Activated CD4-positive, alpha-beta T cell treated with anti-CD3 and anti-CD28 coated beads for 24 hours (primary cell): ENCODE results near the gene SMTNL2.
"Not testable (repeated sequence)": the region's sequence is repeated elsewhere in the genome, so short reads cannot be mapped to it uniquely, and the experiment has no call there.

Source experiments
- DNase-seq, 2 donors: peaks; one replicate each; pipeline ENCODE4 v3.0.0-alpha.2; 2020; ENCODE audit warnings: low read depth in 2 of 2

Gene SMTNL2

DNA sequence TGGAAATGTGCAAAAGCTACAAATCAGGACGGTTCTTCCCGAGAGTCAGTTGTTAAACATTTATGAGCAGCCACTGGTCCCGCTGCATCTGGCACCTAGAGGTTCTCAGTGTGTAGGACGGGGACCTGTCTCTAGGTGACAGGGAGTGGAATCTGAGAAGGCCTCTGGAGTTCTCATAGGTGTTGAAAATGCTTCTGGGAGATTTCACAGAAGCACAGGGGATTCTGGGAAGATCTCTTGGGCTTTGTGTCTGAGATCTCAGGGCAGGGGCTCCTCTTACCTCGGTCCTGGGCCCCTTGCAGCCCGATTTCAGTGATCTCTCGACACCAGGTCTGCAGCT is 48.2 kb downstream of the SMTNL2 start:
- DNase-seq = no peak

DNA sequence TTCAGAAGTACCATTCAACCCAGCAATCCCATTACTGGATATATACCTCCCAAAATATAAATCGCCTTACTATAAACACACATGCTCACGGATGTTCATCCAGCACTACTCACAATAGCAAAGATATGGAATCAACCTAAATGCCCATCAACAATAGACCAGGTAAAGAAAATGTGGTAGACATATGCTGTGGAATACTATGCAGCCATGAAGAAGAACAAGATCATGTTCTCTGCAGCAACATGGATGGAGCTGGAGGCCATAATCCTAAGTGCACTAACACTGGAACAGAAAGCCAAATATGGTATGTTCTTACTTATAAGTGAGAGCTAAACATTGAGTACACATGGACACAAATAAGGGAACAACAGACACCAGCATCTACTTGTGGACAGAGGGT is 49.3 kb downstream of the SMTNL2 start:
- no peak for DNase-seq

DNA sequence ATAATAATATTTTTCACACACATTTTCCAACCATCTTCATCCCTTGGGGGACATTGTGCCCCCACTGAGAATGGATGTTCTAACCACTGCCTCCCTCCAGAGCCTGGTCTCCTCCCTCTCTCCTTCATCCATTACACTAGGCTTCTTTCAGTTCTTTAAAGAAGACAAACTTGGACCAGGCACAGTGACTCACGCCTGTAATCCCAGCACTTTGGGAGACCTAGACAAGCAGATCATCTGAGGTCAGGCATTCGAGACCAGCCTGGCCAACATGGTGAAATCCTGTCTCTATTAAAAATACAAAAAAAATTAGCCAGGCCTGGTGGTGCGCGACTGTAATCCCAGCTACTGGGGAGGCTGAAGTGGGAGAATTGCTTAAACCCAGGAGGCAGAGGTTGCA is 50.6 kb downstream of the SMTNL2 start:
- DNase-seq = no peak

DNA sequence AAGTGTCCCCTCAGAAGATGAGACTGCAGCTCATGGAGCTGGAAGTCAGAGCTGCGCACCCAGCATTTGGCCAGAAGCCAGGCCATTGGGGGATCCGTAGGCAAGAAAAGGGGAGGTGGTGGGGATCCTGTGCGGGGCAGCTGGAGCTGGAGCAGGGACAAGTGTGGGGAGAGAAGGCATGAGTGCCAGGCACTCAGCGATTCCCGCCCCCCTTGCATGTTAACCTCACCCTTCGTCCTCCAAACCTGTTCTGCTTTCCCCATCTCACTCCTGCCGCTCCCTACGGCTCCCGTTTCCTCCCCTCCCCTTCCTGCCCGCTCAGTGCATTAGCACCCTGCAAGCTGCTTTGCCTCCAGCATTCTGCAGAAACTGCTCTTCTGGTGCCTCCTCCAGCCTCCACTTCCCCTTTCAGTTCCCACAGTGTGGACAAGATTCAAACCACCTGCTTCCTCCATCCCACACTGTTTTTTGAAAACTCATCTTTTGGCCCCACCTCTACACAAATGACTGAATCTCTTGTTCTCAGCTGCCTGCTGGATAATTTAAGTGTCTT is 51.6 kb downstream of the SMTNL2 start:
- no peak for DNase-seq

DNA sequence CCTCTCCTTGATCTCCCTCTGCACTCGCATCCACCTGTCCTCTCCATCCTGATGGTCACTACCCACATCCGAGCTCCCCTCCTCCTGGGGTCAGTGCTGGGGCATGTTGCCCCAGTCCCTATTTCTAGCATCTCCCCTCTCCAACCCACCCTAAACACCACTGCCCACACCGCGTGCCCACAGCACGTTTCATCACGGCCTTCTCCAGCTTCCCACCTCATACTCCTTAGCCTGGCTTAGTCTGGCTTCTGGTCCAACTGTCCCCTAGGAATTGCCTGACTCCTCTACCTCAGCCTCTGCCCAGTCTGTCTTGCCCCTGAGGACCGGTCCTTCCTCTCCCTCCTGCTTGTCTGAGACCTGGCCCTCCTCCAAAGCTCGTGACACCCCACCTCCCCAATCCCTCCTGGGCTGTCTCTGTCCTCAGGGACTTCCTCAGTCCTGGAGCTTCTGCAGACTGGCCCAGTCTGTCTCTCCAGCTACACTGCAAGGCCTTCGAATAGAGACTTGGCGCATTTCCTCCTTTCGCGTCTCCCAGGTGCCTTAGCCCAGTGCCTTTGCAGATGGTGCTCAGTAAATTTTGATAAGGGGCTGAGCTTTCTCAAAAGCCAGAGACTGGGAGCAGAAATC is 52.3 kb downstream of the SMTNL2 start:
- DNase-seq = no peak

DNA sequence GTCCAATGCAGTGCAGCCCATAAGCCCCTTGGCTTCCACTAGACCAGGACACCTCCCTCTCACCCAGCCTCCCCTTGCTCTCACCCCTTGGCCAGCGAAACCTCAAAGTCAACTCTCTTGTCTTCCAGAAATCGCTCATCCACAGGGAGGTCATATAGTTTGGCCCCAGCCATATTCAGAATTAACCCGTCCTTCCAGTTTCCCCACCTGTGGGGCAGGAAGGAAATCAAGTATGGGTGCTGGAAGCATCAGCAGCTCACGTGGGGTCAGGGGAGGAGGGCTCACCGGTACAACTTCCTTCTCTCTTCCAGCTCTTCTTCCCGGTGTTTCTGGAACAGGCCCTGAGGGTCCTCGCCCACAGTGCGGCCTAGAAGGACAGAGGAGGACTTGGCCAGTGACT is 54.4 kb downstream of the SMTNL2 start:
- DNase-seq = not testable (repeated sequence)

DNA sequence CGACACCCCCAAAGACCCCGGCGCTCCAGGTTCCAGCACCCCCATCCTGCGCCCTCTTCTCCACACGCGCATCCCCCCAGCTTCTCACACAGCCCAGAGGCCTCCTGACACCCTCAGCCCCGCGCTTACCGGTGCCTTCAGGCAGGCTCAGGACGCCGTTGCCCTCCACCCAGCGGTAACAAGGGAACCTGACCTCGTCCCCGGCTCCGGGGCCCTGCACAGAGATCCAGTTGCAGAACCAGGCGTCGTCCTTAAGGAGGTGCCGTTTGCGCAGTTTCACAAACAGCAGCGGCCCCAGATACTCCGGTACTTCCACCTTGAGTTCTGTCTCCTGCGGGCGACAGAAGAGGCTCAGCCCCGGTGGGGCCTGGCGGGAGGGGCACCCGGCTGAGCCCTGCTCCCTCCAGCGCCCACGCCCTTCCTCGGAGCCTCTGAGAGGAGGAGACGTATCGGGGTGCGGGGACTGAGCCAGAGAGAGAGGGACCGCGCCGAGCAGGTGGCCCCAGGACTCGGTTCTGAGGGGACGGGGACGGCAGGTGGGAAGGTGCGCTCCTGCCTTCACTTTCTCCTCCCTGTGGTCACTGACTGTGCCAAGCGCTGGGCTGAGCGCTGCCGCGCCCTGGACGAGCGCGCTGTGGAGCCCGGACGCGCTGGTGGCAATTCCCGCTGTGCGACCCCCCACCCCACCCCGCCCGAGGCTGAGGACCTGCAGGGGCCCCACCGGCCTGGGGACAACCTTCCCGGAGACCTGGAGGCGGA is 55.2 kb downstream of the SMTNL2 start:
- DNase-seq = peak in 1 of 2 donors; percentile 6

DNA sequence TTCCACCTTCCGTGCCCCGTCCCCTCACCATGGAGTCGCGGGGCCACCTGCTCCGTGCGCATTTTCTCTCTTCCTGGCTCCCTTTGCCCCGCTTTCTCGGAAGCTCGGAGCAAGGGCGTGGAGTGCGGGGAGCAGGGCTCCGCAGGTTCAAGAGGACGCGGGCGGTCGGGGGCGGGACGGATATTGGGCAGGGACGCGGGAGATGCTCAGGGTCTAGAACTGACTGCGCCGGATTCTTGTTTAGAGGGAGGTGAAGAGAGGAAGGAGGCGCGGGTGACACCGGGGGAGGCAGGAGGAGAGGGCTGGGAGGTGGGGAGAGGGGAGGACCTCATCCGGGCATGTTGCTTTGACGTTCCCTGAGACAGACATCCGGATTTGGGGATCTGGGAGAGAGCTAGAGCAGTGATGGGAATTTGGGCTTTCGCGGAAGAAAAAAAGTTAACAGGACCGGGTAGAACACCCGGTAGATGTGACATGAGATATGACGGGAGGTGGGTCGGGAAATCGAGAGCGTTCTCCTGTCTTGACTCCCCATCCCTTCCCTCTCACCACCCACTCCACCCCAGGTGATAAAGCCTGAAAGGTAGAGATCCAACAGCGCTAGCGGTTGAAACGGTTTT is 56.4 kb downstream of the SMTNL2 start:
- not testable (repeated sequence) for DNase-seq

DNA sequence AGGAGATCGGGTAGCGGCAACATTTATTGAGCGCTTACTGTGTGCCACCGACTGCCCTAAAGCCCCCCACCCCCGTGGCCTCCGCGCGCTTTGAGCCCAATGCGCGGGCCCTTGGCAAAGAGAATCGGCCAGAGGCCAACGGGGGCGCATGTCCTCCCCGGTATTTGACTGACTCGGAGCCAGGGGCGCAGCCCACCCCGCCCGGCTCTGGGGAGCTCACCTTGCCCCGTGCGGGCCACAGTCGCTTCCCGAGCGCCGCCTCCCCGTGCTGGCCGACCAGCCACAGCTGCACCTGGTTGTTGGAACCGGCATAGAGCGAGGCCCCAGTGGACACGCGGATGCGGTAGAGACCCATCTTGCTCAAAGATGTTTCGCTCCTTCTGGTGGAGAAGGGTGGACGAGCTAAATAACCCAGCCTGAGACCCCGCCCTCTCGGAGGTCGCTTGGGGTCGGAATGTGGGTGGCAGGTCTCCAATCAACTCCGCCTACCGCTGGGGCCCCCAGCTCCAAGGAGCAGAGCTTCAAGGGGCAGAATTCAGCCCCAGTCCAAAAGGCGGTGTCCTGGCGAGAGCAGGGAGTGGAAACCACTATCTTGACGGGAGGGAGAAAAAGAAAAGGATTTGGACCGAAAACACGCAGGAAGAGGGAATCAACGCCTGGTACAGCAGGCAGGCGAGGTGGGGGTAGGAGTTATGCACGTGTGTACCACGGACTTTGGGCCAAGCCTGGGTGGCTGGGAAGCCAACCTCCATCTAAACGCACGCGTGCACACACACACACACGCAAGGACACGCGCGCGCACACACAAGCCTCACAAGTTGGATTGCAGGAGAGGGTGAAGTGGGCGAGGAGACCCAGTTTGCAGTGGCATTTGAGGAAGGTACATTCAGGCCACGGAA is 57.2 kb downstream of the SMTNL2 start, which contains the start of gene ALOX15:
TSS of gene ALOX15 (minus strand) at position 382 of the 899 bp plus-strand sequence. CDS start at position 355, 27 bp downstream.
- no peak for DNase-seq

DNA sequence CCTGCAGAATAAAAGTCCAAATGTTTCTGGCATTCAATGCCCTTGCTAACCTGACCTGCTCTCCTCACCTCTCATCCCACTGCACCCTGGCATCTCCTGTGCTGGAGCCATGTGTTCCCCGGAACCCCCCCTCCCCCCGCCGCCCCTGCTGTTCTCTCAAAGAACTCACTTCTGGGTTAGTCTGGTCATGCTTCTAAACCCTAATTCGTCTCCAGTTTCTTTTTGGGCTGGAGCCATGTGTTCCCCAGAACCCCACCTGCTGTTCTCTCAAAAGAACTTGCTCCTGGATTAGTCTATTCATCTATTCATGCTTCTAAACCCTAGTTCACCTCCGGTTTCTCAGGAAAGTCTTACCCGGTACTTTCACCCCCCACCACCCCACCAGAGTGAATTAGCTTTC is 58.0 kb downstream of the SMTNL2 start:
- no peak for DNase-seq

DNA sequence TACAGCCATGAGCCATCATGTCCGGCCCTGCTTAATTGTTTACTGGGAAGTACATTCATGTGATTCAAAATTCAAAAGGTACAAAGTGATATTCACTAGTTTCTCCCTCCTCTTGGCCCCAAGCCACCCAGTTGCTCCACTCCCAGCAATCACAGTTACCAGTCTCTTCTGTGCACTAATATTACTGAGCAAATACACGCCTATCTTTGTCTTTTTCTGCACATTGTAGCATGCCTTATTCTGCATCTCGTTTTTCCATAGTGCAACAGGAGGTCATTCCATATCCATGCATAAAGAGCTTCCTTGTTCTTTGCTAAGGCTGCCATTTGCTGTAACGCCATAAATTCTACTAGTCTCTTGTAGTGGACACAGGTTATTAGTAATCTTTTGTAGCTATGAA is 59.3 kb downstream of the SMTNL2 start:
- no peak for DNase-seq

DNA sequence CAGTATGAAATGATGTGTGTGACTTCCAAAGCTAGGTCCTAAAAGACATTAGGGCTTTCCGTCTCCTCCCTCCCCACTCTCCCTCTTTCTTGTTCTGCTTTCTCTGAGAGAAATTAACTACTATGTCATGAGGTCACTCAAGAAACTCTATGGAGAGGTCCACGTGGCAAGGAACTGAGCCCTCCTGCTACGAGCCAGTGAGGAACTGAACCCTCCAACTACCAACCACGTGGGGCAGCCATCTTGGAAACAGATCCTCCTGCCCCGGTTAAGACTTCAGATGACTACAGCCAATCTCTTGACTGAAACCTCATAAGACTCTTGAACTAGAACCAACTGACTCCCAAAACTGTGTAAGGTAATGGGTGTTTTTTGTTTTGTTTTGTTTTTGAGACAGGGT is 61.3 kb downstream of the SMTNL2 start:
- no peak for DNase-seq

DNA sequence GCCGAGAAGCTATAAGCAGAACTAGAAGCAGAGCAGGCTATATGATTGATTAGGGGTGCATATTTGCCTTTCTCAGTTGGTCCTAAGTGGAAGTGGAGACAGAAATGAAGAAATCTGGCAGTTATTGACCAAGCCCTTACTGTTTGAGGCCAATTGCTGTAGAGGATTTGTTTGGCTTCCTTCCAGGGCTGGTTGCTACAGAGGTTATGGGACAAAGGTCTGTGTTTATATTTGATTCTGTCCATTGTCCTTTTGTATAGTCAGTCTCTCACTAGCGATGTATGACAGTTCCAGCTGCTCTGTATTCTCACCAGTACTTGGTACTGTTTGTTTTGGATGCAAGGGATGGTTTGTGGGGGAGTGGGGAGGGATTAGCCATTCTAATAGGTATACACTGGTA is 64.4 kb downstream of the SMTNL2 start:
- DNase-seq = no peak

DNA sequence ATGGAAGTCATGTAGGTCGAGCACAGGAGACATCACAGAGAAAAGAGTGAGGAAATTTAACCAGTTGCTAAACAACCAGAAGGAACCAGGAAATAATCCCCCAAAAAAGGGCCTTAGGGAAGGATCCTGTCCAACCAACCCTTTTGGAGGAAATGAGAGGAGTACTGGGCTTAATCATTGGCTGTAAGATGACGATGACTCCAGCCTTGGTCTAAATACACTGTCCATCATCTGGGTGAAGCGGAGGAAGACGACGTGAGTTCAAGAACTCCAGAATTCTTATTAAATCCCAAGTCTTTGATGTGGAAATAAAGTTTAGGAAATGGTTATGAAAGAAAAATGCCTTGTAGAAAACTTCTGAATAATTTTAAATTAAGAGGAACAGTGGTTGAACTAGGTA is 68.7 kb downstream of the SMTNL2 start:
- no peak for DNase-seq

DNA sequence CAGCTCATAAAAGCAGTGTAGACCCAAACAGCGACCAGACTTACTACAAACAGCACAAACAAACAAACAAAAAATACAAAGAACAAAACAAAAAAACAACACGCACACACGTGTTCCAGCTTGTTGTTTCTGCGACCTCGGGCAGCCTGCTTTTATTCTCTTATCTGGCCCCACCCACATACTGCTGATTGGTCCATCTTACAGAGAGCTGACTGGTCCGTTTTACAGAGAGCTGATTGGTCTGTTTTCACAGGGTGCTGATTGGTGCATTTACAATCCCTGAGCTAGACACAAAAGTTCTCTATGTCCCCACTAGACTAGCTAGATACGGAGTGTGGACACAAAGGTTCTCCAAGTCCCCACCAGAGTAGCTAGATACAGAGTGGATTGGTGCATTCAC is 71.6 kb downstream of the SMTNL2 start:
- DNase-seq = not testable (repeated sequence)

DNA sequence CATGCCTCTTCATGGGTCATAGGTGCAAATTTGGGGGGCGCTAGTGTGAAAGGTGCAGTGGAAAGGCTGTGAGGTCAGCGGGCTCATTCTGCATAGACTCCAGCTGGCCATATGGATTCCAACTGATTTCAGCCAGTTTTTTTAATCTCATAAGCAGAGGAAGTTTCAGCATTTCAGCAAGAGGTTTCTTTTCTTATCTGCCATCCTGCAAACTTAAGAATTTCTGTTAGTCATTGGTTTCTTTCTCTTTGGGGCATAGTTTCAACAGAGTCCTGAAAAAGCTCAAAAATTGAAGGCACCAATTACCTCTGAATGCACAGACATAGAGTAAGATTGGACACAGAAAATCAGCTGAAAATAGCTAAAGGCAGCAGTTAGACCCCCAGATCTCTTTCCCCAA is 73.3 kb downstream of the SMTNL2 start:
- no peak for DNase-seq
